Heart right ventricle (tissue), 16 donors: ENCODE measurements around the gene TRIP10. TPM values are rescaled to one million over a fixed set of nuclear protein-coding genes. Genes with fewer than 3 reads are reported as not detected.

Experiments
- ATAC-seq, 8 donors: fragments of 200-7000 bp; cut with Tn5 transposase; one replicate each; pipeline ENCODE4 v1.9.1; 2020; ENCODE audit warnings: mild to moderate bottlenecking in 8 of 8, moderate library complexity in 8 of 8, moderate number of reproducible peaks in 1 of 8
- DNase-seq, 2 donors: peaks; one replicate each; pipeline ENCODE4 v3.0.0-alpha.2; 2020
- H3K27ac ChIP-seq, 10 donors: fragments of 200-600 bp; sonication (generic) in 2 of 10; one replicate each; pipeline versions ENCODE4 v1.5.0 to v1.8.0; 2020 to 2022; ENCODE audit warnings: mild to moderate bottlenecking in 3 of 10
- H3K27me3 ChIP-seq, 7 donors: fragments of 200-600 bp; one replicate each; pipeline ENCODE4 v1.8.0; 2021 to 2022; ENCODE audit warnings: mild to moderate bottlenecking in 2 of 7
- H3K36me3 ChIP-seq, 9 donors: fragments of 200-600 bp; sonication (generic) in 1 of 9; one replicate each; pipeline versions ENCODE4 v1.5.0 to v1.8.0; 2020 to 2022; ENCODE audit warnings: mild to moderate bottlenecking in 2 of 9
- H3K4me1 ChIP-seq, 9 donors: fragments of 200-600 bp; sonication (generic) in 1 of 9; one replicate each; pipeline versions ENCODE4 v1.5.0 to v1.8.0; 2020 to 2022; ENCODE audit warnings: mild to moderate bottlenecking in 4 of 9
- H3K4me3 ChIP-seq, 10 donors: fragments of 200-600 bp; sonication (generic) in 2 of 10; one replicate each; pipeline versions ENCODE4 v1.5.0 to v1.8.0; 2020 to 2022; ENCODE audit warnings: mild to moderate bottlenecking in 7 of 10, moderate library complexity in 2 of 10
- H3K9me3 ChIP-seq, 11 donors: fragments of 200-600 bp in 10 of 11; sonication (generic) in 2 of 11; one replicate each; pipeline versions ENCODE4 v1.5.0 to v1.8.0; 2013 to 2022; ENCODE audit warnings: mild to moderate bottlenecking in 2 of 11, control low read depth in 1 of 11, moderate library complexity in 1 of 11
- WGBS, 2 donors: extraction: QIAGEN DNeasy Blood & Tissue Kit; methylation state at CpG; one replicate each; pipeline ENCODE4 v1.1.7; 2013; ENCODE audit warnings: inconsistent platforms in 1 of 2; 5-methylcytosine and 5-hydroxymethylcytosine counted together
- intact Hi-C, 10 donors: fragments of 100-400 bp; cut with DNase I; formaldehyde crosslinking; loops; one replicate each; pipeline versions ENCODE4 v1.11.1 to v1.14.2; 2022
- polyA plus RNA-seq, 2 donors: library from polyadenylated mRNA; stranded (reverse); fragments of 200-250 nt; gene quantifications; one replicate each; pipeline ENCODE4 v1.2.3, GENCODE V29; 2013
- total RNA-seq, 10 donors: library from RNA; stranded (reverse); fragmentation: NEBNext Ultra II Directional in 3 of 10; extraction: Animal tissue kit (Norgen Biotek cat#: 25700) in 3 of 10; gene quantifications; one replicate each; pipeline versions ENCODE4 v1.2.1 to v1.2.4, GENCODE V29; 2021 to 2023
- TF ChIP-seq, protein P1 (sequence below), 9 donors: fragments of 200-600 bp; sonication (generic) in 2 of 9; IDR thresholded peaks; one replicate each; pipeline versions ENCODE4 v1.5.0 to v1.8.0; 2021 to 2022; ENCODE audit warnings: antibody characterized with exemption in 9 of 9, mild to moderate bottlenecking in 5 of 9, moderate library complexity in 1 of 9
- donor health status: Arrhythmogenic right ventricular cardiomyopathy.
- donor health status: ischemic (EF 13 %, LVEDD 7.1; RV severe dilation, severe dysfunction).
- donor health status: healthy with polysubstance abuse.
- donor health status: DM: no; HTN: yes; CAD: no.
- donor health status: DM: no; HTN: no; CAD: no.
- donor health status: ischemic (EF 25% LVEDD 6.9; RV normal size, moderate dysfunction).
- donor health status: ischemic (EF 25% LVEDD 5.7; RV mildly dilated, moderate dysfunction).
- donor health status: healthy.
- donor health status: DM: yes; HTN: yes; CAD: no.
- donor health status: Ischemic cardiomyopathy.
- donor health status: ischemic (EF 35%, LVEDD 5.7; RV mildly dilated, moderate dysfunction).
- donor health status: nonischemic (EF 11% LVEDD 7.7; RV severe dilation, severe dysfunction).
- donor health status: DM: yes; HTN: yes; CAD: no.
- donor health status: PGD.
- donor health status: ischemic (EF 29% LVEDD 5.4; RV normal size, mild dysfunction).
- donor health status: nonischemic (EF 23%, LVEDD 6.1; RV moderate dilation, normal function).

TRIP10 gene
- total and polyA plus RNA-seq, 12 donors = 60.6 to 314 (median 76.0) TPM

DNA sequence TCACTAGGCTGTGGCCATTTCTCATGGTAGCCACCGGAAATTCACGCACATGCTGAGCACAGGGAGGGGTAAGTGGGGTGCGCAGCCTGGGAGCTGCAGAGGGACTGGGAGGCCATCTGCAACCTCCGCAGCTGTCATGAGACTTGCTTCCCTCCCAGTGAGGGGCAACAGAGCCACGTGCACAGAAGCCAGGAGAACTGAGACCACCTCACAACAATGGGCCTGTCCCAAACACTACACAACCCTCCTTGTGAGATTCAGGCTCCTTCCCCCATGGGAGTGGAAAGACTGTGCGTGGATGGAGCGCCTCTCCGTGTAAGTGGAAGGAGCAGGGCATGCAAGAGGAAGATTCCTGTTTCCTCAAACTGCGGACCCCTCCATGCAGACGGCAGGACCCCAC, 27.9 kb upstream of the TRIP10 start:
- Histone ChIP-seq H3K36me3 (peaks cover 0 to 4% (median 0%) of the 10 kb centered on the region in 9 donors), H3K4me1 (no peaks in the 10 kb centered on the region), H3K4me3 (no peak overlapping the region), H3K27me3 (peaks cover 0 to 63% (median 44%) of the 10 kb centered on the region in 7 donors), H3K27ac (no peak overlapping the region), H3K9me3 (no peaks in the 10 kb centered on the region)
- ATAC-seq = no peak
- DNase-seq = no peak
- intact Hi-C loops = no loop called here
- TF ChIP-seq, protein P1, sequence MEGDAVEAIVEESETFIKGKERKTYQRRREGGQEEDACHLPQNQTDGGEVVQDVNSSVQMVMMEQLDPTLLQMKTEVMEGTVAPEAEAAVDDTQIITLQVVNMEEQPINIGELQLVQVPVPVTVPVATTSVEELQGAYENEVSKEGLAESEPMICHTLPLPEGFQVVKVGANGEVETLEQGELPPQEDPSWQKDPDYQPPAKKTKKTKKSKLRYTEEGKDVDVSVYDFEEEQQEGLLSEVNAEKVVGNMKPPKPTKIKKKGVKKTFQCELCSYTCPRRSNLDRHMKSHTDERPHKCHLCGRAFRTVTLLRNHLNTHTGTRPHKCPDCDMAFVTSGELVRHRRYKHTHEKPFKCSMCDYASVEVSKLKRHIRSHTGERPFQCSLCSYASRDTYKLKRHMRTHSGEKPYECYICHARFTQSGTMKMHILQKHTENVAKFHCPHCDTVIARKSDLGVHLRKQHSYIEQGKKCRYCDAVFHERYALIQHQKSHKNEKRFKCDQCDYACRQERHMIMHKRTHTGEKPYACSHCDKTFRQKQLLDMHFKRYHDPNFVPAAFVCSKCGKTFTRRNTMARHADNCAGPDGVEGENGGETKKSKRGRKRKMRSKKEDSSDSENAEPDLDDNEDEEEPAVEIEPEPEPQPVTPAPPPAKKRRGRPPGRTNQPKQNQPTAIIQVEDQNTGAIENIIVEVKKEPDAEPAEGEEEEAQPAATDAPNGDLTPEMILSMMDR (IDR thresholded peaks at IDR 0.05) = no peak
- 64% methylated on average over 10 of the region's 10 CpGs for WGBS, 2 donors

DNA sequence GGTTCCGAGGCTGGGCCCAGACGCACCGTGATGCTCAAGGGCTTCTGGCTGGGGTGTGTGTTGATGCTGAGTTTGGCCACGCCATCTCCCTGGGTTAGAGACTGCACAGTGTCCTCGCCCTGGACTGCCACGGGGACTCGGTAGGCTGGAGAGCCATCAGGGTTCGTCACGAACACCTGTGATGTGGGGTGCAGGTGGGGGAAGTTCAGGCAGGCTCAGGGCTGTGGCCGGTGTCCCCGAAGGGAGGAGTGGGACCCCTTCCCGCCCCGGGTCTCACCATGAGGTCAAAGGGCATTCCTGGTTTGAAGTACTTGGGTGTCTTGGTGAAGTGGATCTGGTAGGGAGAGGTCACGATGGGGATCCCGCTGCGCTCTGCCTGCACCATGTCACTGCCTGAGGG, 27.2 kb upstream of the TRIP10 start:
- Histone ChIP-seq H3K27ac (no peak overlapping the region), H3K9me3 (no peaks in the 10 kb centered on the region), H3K36me3 (peaks cover 0 to 4% (median 0%) of the 10 kb centered on the region in 9 donors), H3K4me1 (no peaks in the 10 kb centered on the region), H3K27me3 (peaks cover 0 to 65% (median 42%) of the 10 kb centered on the region in 7 donors), H3K4me3 (no peak overlapping the region)
- 88 to 91% methylated on average over 16 of the region's 16 CpGs for WGBS, 2 donors
- no peak for DNase-seq
- no peak for ATAC-seq
- intact Hi-C loops = no loop called here
- TF ChIP-seq, protein P1 (IDR thresholded peaks at IDR 0.05) = no peak

DNA sequence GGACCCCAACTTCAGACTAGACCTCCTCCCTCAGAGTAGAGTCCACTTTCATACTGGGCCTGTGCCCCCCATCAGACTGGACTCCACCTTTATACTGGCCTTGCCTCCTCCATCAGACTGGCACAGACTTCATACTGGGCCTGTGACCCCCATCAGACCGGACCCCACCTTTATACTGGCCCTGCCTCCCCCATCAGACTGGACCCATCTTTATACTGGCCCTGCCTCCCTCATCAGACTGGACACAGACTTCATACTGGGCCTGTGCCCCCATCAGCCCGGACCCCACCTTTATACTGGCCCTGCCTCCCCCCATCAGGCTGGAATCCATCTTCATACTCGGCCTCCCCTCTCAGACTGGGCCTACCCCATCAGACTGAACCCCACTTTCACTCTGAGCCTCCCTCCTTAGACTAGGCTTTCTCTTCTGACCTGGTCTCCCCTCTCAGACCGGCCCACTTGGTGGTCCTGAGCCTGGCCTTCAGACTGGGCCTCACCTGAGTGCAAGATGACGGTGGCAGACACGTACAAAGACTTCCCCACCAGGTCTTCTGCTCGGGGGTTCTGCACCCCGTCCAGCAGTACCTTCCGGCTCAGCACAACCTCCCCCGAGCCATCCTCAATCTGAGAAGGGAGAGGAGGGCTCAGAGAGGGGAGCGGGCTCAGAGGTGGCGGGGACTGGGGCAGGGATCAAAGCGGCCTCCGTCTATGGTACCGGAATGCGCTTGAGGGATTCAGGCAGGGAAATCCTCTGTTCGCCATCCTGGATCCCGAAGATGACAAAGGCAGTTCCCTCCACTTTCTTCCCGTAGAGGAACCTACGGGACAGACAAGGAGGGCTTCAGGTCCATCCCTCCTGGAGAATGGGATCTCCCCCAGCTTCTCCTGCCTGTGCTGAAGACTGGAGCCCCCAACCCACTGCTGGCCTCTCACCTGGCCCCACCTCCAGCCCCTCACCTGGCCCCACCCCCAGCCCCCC, 26.5 kb upstream of the TRIP10 start:
- H3K4me1 ChIP-seq = no peaks in the 10 kb centered on the region
- DNase-seq (no peak), ATAC-seq (no peak)
- peaks cover 0 to 4% (median 0%) of the 10 kb centered on the region in 9 donors for H3K36me3 ChIP-seq
- H3K27ac ChIP-seq = no peak overlapping the region
- 88 to 90% methylated on average over 20 of the region's 20 CpGs for WGBS, 2 donors
- TF ChIP-seq, protein P1 (IDR thresholded peaks at IDR 0.05) = no peak
- H3K4me3 ChIP-seq = no peak overlapping the region
- no peaks in the 10 kb centered on the region for H3K9me3 ChIP-seq
- peaks cover 0 to 58% (median 36%) of the 10 kb centered on the region in 7 donors for H3K27me3 ChIP-seq
- intact Hi-C loops = no loop called here

DNA sequence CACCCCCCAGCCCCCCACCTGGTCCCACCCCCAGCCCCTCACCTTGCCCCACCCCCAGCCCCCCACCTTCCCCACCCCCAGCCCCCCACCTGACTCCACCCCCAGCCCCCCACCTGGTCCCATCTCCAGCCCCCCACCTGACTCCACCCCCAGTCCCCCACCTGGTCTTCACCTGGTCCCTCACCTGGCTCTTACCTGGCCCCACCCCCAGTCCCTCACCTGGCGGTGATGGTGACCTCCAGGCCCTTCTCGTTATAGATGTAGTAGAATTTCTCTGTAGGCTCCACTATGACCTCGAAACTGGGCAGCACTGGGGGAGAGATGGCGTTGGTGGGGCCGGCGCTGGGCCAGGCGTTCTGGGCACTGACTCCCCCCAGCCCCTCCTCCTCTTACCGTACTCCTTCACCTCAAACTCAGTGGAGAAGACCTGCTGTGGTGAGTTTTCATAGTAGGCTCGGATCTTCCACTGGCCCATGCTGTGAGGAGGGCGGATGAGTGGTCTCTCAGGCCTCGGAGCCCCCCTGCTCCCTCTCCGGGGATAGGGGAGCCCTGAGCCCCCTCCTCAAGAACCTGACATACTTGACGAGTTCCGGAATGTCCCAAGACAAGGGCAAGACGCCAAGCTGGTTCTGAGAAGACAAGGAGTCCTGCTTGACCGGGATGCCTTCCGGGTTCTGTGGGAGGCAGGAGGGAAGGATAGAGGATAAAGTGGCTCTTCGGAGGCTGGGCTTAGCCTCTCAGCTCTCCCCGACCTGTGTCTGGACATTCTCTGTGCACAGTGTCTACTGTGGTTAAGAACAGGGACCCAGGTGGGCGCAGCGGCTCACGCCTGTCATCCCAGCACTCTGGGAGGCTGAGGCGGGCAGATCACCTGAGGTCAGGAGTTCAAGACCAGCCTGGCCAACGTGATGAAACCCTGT, 25.4 kb upstream of the TRIP10 start:
- intact Hi-C loops = no loop called here
- H3K4me1 ChIP-seq = no peaks in the 10 kb centered on the region
- H3K27ac ChIP-seq = no peak overlapping the region
- no peak overlapping the region for H3K4me3 ChIP-seq
- DNase-seq (no peak), ATAC-seq (no peak)
- 63 to 64% methylated on average over 24 of the region's 24 CpGs for WGBS, 2 donors
- no peaks in the 10 kb centered on the region for H3K9me3 ChIP-seq
- peaks cover 0 to 4% (median 0%) of the 10 kb centered on the region in 9 donors for H3K36me3 ChIP-seq
- TF ChIP-seq, protein P1 (IDR thresholded peaks at IDR 0.05) = no peak
- peaks cover 0 to 51% (median 29%) of the 10 kb centered on the region in 7 donors for H3K27me3 ChIP-seq
